Naive thymus-derived CD4-positive, alpha-beta T cell (primary cell): Measurements from ENCODE around the gene SHFL. TPM values are rescaled to one million over a fixed set of nuclear protein-coding genes. Genes with fewer than 3 reads are reported as not detected.

ENCODE experiments used
- ATAC-seq: fragments of 150-1000 bp; cut with Tn5 transposase; 2 replicates; pipeline ENCODE4 v1.10.0; 2021; ENCODE audit warnings: mild to moderate bottlenecking, moderate library complexity
- CTCF ChIA-PET: fragments of 350-600 bp; sonication (Branson Sonifier 250); formaldehyde crosslinking; loops from one replicate; lab custom pipeline; 2021; ENCODE audit warnings: antibody characterized with exemption; lab: Charles Lee
- POLR2A ChIA-PET: fragments of 350-600 bp; sonication (Branson Sonifier 250); formaldehyde crosslinking; loops from one replicate; lab custom pipeline; 2021; ENCODE audit warnings: antibody characterized with exemption, inconsistent platforms; lab: Charles Lee
- DNase-seq, 9 donors: peaks; one replicate each; pipeline versions ENCODE4 v3.0.0 to v3.0.0-alpha.2; 2020 to 2022; ENCODE audit warnings: mixed read lengths in 1 of 9
- H3K27ac ChIP-seq: one replicate; pipeline ENCODE4 v1.7.0; 2013; ENCODE audit warnings: mild to moderate bottlenecking, low read depth, low read length, moderate library complexity
- H3K27me3 ChIP-seq, 2 donors: one replicate each; pipeline ENCODE4 v1.7.0; 2013; ENCODE audit warnings: low read length in 2 of 2, mild to moderate bottlenecking in 2 of 2, moderate library complexity in 2 of 2; ENCODE audit not compliant: control insufficient read depth in 2 of 2, insufficient read depth in 2 of 2
- H3K36me3 ChIP-seq, 3 experiments: 1 replicate in 2 of 3; 2 replicates in 1 of 3; pipeline ENCODE4 v1.7.0; 2013; ENCODE audit warnings: low read length in 3 of 3, mild to moderate bottlenecking in 3 of 3, moderate library complexity in 1 of 3; ENCODE audit not compliant: insufficient read depth in 3 of 3, control insufficient read depth in 2 of 3
- H3K4me1 ChIP-seq, 2 donors: one replicate each; pipeline ENCODE4 v1.7.0; 2013; ENCODE audit warnings: low read length in 2 of 2, mild to moderate bottlenecking in 2 of 2, moderate library complexity in 1 of 2; ENCODE audit not compliant: control insufficient read depth in 2 of 2, insufficient read depth in 2 of 2
- H3K4me3 ChIP-seq: 2 replicates; pipeline ENCODE4 v1.7.0; 2013; ENCODE audit warnings: mild to moderate bottlenecking, low read length
- H3K9me3 ChIP-seq, 3 experiments: 1 replicate in 2 of 3; 2 replicates in 1 of 3; pipeline ENCODE4 v1.7.0; 2013; ENCODE audit warnings: low read length in 3 of 3; ENCODE audit not compliant: control insufficient read depth in 2 of 3
- H3K27ac Mint-ChIP-seq, 9 donors: one replicate each; pipeline ENCODE4 v1.8.0; 2020 to 2022; ENCODE audit warnings: mixed read lengths in 9 of 9, mild to moderate bottlenecking in 8 of 9, moderate library complexity in 5 of 9, inconsistent platforms in 2 of 9
- H3K27me3 Mint-ChIP-seq, 5 donors: one replicate each; pipeline ENCODE4 v1.8.0; 2021 to 2022; ENCODE audit warnings: mixed read lengths in 5 of 5, mild to moderate bottlenecking in 1 of 5
- H3K36me3 Mint-ChIP-seq, 5 donors: one replicate each; pipeline ENCODE4 v1.8.0; 2020 to 2022; ENCODE audit warnings: mixed read lengths in 5 of 5, mild to moderate bottlenecking in 3 of 5, inconsistent platforms in 1 of 5
- H3K4me1 Mint-ChIP-seq, 7 donors: one replicate each; pipeline ENCODE4 v1.8.0; 2020 to 2022; ENCODE audit warnings: mixed read lengths in 7 of 7, mild to moderate bottlenecking in 3 of 7, inconsistent platforms in 1 of 7
- H3K4me3 Mint-ChIP-seq, 10 donors: one replicate each; pipeline ENCODE4 v1.8.0; 2020 to 2022; ENCODE audit warnings: mild to moderate bottlenecking in 10 of 10, mixed read lengths in 10 of 10, moderate library complexity in 6 of 10, inconsistent platforms in 2 of 10
- H3K9me3 Mint-ChIP-seq, 11 donors: one replicate each; pipeline ENCODE4 v1.8.0; 2020 to 2022; ENCODE audit warnings: mixed read lengths in 11 of 11, mild to moderate bottlenecking in 4 of 11, inconsistent platforms in 1 of 11, moderate library complexity in 1 of 11
- intact Hi-C, 2 donors: fragments of 100-400 bp; cut with micrococcal nuclease; formaldehyde crosslinking; loops; one replicate each; pipeline ENCODE4 v1.15.1; 2023
- polyA plus RNA-seq, 2 donors: library from polyadenylated mRNA; unstranded; fragments of 300-500 nt; fragmentation: Illumina TruSeq; gene quantifications; one replicate each; pipeline ENCODE4 v1.2.3, GENCODE V29; 2021
- total RNA-seq, 6 experiments: library from RNA in 5 of 6; stranded (reverse) in 5 of 6; gene quantifications; 1 replicate in 5 of 6; 2 replicates in 1 of 6; pipeline ENCODE4 v1.2.3 and lab custom pipeline; 2021 to 2026

Gene SHFL
- total and polyA plus RNA-seq, 7 experiments from 2014 or later, result 37.0 to 112 (median 77.2) TPM

DNA sequence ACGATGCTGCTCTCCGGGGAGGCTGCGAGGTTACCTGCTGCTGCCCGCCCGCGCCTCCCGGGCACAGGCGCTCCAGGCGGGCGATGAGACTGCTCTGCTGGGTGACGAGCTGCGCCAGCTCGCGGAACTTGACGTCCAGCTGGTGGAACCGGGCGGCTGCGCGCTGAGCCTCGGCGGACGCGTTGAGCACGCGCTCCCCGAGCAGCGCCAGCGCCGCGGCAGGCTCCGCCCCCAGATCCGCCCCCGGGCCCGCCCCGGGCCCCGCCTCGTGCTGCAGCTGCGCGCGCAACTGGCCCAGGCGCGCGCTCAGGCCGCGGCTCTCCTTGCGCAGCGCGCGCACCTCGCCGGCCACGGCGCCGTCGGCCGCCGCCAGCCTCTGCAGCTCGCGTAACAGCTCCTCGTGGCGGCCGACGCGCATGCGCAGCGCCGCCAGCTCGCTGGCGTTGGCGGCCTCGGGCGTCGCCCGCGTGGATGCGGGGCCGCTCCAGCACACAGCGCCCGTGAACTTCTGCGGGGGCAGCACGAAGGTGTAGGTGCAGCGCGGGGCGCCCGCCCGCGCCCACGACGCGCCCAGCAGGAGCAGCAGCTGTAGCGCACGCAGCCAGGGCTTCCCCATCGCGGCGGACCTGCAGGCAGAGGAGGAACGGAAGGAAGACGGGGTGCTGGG is 10.0 kb downstream of the SHFL start:
- peak; percentile 86 to 98 (median 92) for DNase-seq
- Mint-ChIP-seq H3K4me3 (peak overlapping the region; percentile 27 to 73 (median 60)), H3K36me3 (peaks cover 4 to 28% (median 7%) of the 10 kb centered on the region in 5 donors), H3K9me3 (peaks cover 0 to 5% (median 0%) of the 10 kb centered on the region in 11 donors), H3K27ac (peak overlapping the region in 8 of 9 donors; percentile 41 to 92 (median 74)), H3K4me1 (peaks cover 0 to 35% (median 25%) of the 10 kb centered on the region in 7 donors), H3K27me3 (no peaks in the 10 kb centered on the region)
- Histone ChIP-seq H3K4me3 (peak overlapping the region; percentile 48), H3K36me3 (peaks cover 0 to 29% (median 4%) of the 10 kb centered on the region in 3 experiments), H3K9me3 (no peaks in the 10 kb centered on the region), H3K27ac (peak overlapping the region; percentile 77), H3K4me1 (peaks cover 21 to 22% of the 10 kb centered on the region in 2 donors), H3K27me3 (no peaks in the 10 kb centered on the region)
- ATAC-seq, result peak; percentile 95
- intact Hi-C loops, result loop anchor here (1.0 to 2.0 kb wide), 4 partner anchors 8 to 47 kb away; partner anchors contain the start of genes SHFL (in 2 of the 2) and PPAN (in 1 of the 2)
- ChIA-PET CTCF (interaction anchor here (0.5 to 1.2 kb wide), 5 partner anchors 25 to 1776 kb away, joined by 3 to 5 read pairs (median 3); no protein-coding TSS in a partner anchor), POLR2A (interaction anchor here (0.6 to 4.1 kb wide), 14 partner anchors 10 to 621 kb away, joined by 3 to 60 read pairs (median 4); partner anchors contain the start of genes DNM2 and PPAN)

DNA sequence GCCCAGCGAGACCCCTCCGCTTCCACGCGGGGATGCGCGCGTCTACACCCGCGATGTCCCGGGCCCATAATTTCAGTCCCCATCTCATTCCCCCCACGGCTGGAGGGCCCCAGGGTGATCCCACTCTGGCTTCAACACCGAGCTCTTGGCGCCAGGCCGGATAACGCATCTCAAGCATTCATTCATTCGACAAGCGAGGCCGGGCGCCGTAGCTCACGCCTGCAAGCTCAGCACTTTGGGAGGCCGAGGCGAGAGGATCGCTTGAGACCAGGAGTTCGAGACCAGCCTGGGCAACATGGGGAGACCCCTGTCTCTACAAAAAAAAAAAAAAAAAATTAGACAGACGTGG is 10.5 kb downstream of the SHFL start:
- ChIA-PET POLR2A (interaction anchor here (0.6 to 4.1 kb wide), 12 partner anchors 10 to 507 kb away, joined by 3 to 60 read pairs (median 4); partner anchors contain the start of gene PPAN), CTCF (interaction anchor here (0.5 to 1.2 kb wide), 4 partner anchors 48 to 1777 kb away, joined by 3 to 5 read pairs (median 4); no protein-coding TSS in a partner anchor)
- DNase-seq (no peak), ATAC-seq (no peak)
- Histone ChIP-seq H3K27me3 (no peaks in the 10 kb centered on the region), H3K9me3 (no peaks in the 10 kb centered on the region), H3K36me3 (peaks cover 0 to 24% (median 4%) of the 10 kb centered on the region in 3 experiments), H3K27ac (peak overlapping the region; percentile 77), H3K4me1 (peaks cover 24 to 26% of the 10 kb centered on the region in 2 donors), H3K4me3 (peak overlapping the region; percentile 48)
- H3K27ac Mint-ChIP-seq, result peak overlapping the region in 7 of 9 donors; percentile 19 to 75 (median 42)
- intact Hi-C loops, result loop anchor here (1.0 to 2.0 kb wide), 4 partner anchors 8 to 46 kb away; partner anchors contain the start of genes SHFL (in 2 of the 2) and PPAN (in 1 of the 2)
- no peaks in the 10 kb centered on the region for H3K27me3 Mint-ChIP-seq
- peaks cover 4 to 26% (median 7%) of the 10 kb centered on the region in 5 donors for H3K36me3 Mint-ChIP-seq
- peaks cover 0 to 35% (median 25%) of the 10 kb centered on the region in 7 donors for H3K4me1 Mint-ChIP-seq
- peaks cover 0 to 5% (median 0%) of the 10 kb centered on the region in 11 donors for H3K9me3 Mint-ChIP-seq
- peak overlapping the region; percentile 20 to 73 (median 58) for H3K4me3 Mint-ChIP-seq

DNA sequence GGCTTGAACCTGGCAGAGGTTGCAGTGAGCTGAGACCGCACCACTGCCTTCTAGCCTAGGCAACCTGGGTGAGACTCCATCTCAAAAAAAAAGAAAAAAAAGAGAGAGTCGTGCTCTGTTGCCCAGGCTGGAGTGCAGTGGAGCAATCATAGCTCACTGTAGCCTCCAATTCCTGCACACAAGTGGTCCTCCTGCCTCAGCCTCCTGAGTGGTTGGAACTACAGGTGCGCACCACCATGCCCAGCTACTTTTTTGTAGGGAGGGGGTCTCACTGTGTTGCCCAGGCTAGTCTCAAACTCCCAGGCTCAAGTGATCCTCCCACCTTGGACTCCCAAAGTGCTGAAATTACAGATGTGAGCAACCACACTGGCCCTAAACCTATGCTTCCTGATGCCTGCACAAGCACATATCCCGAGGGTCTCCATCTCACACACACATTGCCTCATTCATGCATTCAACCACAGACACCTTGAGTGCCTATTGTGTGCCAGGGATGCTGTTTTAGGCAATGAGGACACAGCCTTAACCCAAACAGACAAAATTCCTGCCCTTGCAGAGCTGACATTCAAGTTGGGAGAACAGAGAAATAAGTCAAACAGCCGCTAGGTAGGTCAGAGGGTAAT is 14.2 kb downstream of the SHFL start:
- H3K27me3 Mint-ChIP-seq, result no peaks in the 10 kb centered on the region
- no peaks in the 10 kb centered on the region for H3K9me3 ChIP-seq
- intact Hi-C loops, result loop anchor here (10.0 kb wide), 3 partner anchors 325 to 1585 kb away; partner anchors contain the start of genes CDKN2D (in 1 of the 2), KRI1 (in 1 of the 2), PDE4A (in 1 of the 2) and ZNF414 (in 1 of the 2)
- peaks cover 22 to 65% (median 50%) of the 10 kb centered on the region in 7 donors for H3K4me1 Mint-ChIP-seq
- H3K36me3 Mint-ChIP-seq, result peaks cover 0 to 5% (median 0%) of the 10 kb centered on the region in 5 donors
- H3K4me3 Mint-ChIP-seq, result peak overlapping the region in 4 of 10 donors; percentile 4 to 35 (median 17)
- peaks cover 0 to 7% (median 0%) of the 10 kb centered on the region in 11 donors for H3K9me3 Mint-ChIP-seq
- no peak overlapping the region for H3K4me3 ChIP-seq
- CTCF ChIA-PET, result interaction anchor here (0.6 to 2.9 kb wide), 4 partner anchors 13 to 157 kb away, joined by 3 to 18 read pairs (median 4); no protein-coding TSS in a partner anchor
- POLR2A ChIA-PET, result interaction anchor here (0.7 to 1.3 kb wide), 3 partner anchors 13 to 151 kb away, joined by 3 to 6 read pairs (median 5); no protein-coding TSS in a partner anchor
- no peaks in the 10 kb centered on the region for H3K36me3 ChIP-seq
- H3K4me1 ChIP-seq, result peaks cover 49 to 56% of the 10 kb centered on the region in 2 donors
- DNase-seq (no peak), ATAC-seq (no peak)
- no peaks in the 10 kb centered on the region for H3K27me3 ChIP-seq
- peak overlapping the region in 7 of 9 donors; percentile 47 to 98 (median 67) for H3K27ac Mint-ChIP-seq
- H3K27ac ChIP-seq, result no peak overlapping the region

DNA sequence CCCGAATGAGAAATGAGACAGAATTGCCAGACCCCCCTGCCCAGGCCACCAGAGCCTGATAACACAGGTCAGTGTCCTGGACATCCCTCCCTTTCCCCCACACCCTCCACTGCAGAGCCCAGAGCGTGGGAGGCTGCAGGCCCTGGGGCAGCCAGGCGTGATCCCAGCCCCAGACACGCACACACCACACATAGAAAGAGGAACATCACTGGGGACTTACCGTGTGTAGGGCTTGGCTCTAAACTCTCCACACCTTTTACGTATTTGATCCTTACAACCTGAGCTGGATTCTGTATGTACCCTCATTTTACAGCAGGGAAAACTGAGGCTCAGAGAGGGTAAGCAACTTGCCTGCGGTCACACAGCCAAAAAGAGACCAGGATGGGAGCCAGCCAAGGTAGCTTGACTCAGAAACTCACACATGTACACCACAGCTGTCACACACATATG is 16.7 kb downstream of the SHFL start:
- Mint-ChIP-seq H3K27me3 (no peaks in the 10 kb centered on the region), H3K36me3 (peaks cover 0 to 12% (median 4%) of the 10 kb centered on the region in 5 donors), H3K4me3 (peak overlapping the region in 9 of 10 donors; percentile 15 to 78 (median 26)), H3K27ac (peak overlapping the region; percentile 73 to 98 (median 93)), H3K4me1 (peaks cover 32 to 79% (median 63%) of the 10 kb centered on the region in 7 donors), H3K9me3 (peaks cover 0 to 3% (median 0%) of the 10 kb centered on the region in 11 donors)
- peaks cover 7 to 10% (median 8%) of the 10 kb centered on the region in 3 experiments for H3K36me3 ChIP-seq
- H3K27ac ChIP-seq, result peak overlapping the region; percentile 61
- ATAC-seq (no peak), DNase-seq (no peak)
- CTCF ChIA-PET, result interaction anchor here (2.0 to 3.2 kb wide), 2 partner anchors 40 to 155 kb away, joined by 9 to 15 read pairs; no protein-coding TSS in a partner anchor
- peaks cover 54 to 66% of the 10 kb centered on the region in 2 donors for H3K4me1 ChIP-seq
- no peaks in the 10 kb centered on the region for H3K9me3 ChIP-seq
- H3K4me3 ChIP-seq, result no peak overlapping the region
- H3K27me3 ChIP-seq, result no peaks in the 10 kb centered on the region
- POLR2A ChIA-PET, result interaction anchor here (0.7 to 7.0 kb wide), 5 partner anchors 9 to 144 kb away, joined by 3 to 85 read pairs (median 3); partner anchors contain the start of gene EIF3G
- intact Hi-C loops, result loop anchor here (10.0 kb wide), 3 partner anchors 322 to 1588 kb away; partner anchors contain the start of genes CDKN2D (in 1 of the 2), KRI1 (in 1 of the 2), PDE4A (in 1 of the 2) and ZNF414 (in 1 of the 2)

DNA sequence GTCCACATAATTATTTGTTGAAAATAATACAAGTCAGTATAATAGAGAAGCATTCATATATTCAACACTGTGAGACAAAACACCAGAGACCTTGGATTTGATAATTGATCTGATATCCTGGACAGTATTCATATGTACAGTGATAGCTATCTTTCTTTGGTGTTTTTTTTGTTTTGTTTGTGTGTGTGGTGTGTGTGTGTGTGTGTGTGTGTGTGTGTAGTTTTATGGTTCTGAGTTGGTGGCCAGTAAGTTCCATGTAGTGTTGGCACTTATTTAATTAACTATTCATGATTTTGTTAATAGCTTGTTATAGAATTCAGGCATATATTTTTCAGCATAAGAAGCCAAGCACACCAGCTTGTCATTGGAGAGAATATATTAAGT is 18.0 kb downstream of the SHFL start:
- ChIA-PET CTCF (interaction anchor here (1.4 to 3.2 kb wide), 3 partner anchors 9 to 154 kb away, joined by 3 to 15 read pairs (median 9); no protein-coding TSS in a partner anchor), POLR2A (interaction anchor here (0.6 to 7.0 kb wide), 12 partner anchors 7 to 1463 kb away, joined by 3 to 85 read pairs (median 6); partner anchors contain the start of genes DNMT1 and EIF3G)
- ATAC-seq (no peak), DNase-seq (no peak)
- peaks cover 0 to 13% (median 5%) of the 10 kb centered on the region in 5 donors for H3K36me3 Mint-ChIP-seq
- H3K9me3 Mint-ChIP-seq, result peaks cover 0 to 3% (median 0%) of the 10 kb centered on the region in 11 donors
- peaks cover 32 to 73% (median 54%) of the 10 kb centered on the region in 7 donors for H3K4me1 Mint-ChIP-seq
- no peaks in the 10 kb centered on the region for H3K27me3 ChIP-seq
- H3K27me3 Mint-ChIP-seq, result no peaks in the 10 kb centered on the region
- peak overlapping the region; percentile 17 to 98 (median 97) for H3K27ac Mint-ChIP-seq
- H3K4me3 Mint-ChIP-seq, result peak overlapping the region in 8 of 10 donors; percentile 15 to 89 (median 76)
- intact Hi-C loops, result loop anchor here (1.0 to 10.0 kb wide), 5 partner anchors 8 to 1589 kb away; partner anchors contain the start of genes CDKN2D (in 1 of the 2), KRI1 (in 1 of the 2), PDE4A (in 1 of the 2) and PIN1 (in 1 of the 2)
- H3K27ac ChIP-seq, result peak overlapping the region; percentile 86
- peaks cover 14 to 23% (median 15%) of the 10 kb centered on the region in 3 experiments for H3K36me3 ChIP-seq
- H3K4me1 ChIP-seq, result peaks cover 52 to 69% of the 10 kb centered on the region in 2 donors
- no peaks in the 10 kb centered on the region for H3K9me3 ChIP-seq
- no peak overlapping the region for H3K4me3 ChIP-seq
